Osteocyte (in vitro differentiated cells): ENCODE results near the gene FGF9. TPM values are rescaled to one million over a fixed set of nuclear protein-coding genes. Genes with fewer than 3 reads are reported as not detected.

Source experiments
- DNase-seq: peaks from one replicate; pipeline ENCODE4 v3.0.0; 2021; ENCODE audit warnings: mixed read lengths; ENCODE audit not compliant: unreplicated experiment; ENCODE audit errors: extremely low spot score
- H3K27ac Mint-ChIP-seq: one replicate; pipeline ENCODE4 v1.8.0; 2021; ENCODE audit warnings: mild to moderate bottlenecking, mixed read lengths; ENCODE audit not compliant: unreplicated experiment
- H3K27me3 Mint-ChIP-seq: one replicate; pipeline ENCODE4 v1.8.0; 2021; ENCODE audit warnings: mixed read lengths; ENCODE audit not compliant: unreplicated experiment
- H3K36me3 Mint-ChIP-seq: one replicate; pipeline ENCODE4 v1.8.0; 2021; ENCODE audit warnings: mixed read lengths; ENCODE audit not compliant: unreplicated experiment
- H3K4me1 Mint-ChIP-seq: one replicate; pipeline ENCODE4 v1.8.0; 2021; ENCODE audit warnings: mixed read lengths; ENCODE audit not compliant: unreplicated experiment
- H3K4me3 Mint-ChIP-seq: one replicate; pipeline ENCODE4 v1.8.0; 2021; ENCODE audit warnings: mild to moderate bottlenecking, moderate library complexity, mixed read lengths; ENCODE audit not compliant: unreplicated experiment
- H3K9me3 Mint-ChIP-seq: one replicate; pipeline ENCODE4 v1.8.0; 2021; ENCODE audit warnings: mixed read lengths; ENCODE audit not compliant: unreplicated experiment
- total RNA-seq: library from RNA; stranded (reverse); gene quantifications from 2 replicates; pipeline ENCODE4 v1.2.1, GENCODE V29; 2021
- TF ChIP-seq, protein P1 (sequence below): fragments of 200-600 bp; sonication (generic); IDR thresholded peaks from 2 replicates; pipeline ENCODE4 v1.5.0; 2021; ENCODE audit warnings: antibody characterized with exemption, mild to moderate bottlenecking, moderate library complexity

The FGF9 gene
- total RNA-seq, 1 donor from 2014 or later, result not detected

DNA sequence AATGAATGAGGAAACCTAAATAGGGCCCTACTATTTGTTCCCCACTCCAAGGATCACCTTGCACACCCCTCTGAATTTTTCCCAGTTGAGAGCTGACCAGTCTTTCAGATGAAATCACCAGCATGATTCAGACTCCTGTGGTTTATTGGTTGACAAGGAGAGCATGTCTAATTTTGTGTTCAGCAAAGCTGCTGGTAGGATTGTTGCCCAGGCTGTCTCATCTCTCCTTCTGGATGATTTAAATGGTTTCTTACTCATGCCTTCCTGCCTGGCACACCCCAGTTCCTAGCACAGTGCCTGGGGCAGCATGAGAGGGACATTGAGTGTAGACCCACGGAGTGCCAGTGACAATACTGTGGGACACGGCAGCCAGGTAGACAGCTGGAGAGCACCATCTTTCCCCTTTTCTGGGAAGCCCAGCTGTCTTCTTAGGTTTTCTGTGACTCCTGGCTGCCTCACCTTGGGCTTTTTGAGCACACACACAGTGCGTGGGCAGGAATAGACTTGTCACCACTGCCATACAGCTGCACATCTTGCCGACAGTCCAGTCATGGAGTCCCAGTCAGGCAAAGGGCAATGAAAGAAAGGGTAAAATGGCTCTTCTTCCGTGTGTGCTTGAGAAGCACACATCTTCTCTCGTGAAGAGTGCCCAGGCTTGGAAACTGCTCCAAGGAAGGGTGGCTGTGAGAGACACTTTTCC, 12.3 kb downstream of the FGF9 start:
- H3K4me3 Mint-ChIP-seq, result no peak overlapping the region
- TF ChIP-seq, protein P1, sequence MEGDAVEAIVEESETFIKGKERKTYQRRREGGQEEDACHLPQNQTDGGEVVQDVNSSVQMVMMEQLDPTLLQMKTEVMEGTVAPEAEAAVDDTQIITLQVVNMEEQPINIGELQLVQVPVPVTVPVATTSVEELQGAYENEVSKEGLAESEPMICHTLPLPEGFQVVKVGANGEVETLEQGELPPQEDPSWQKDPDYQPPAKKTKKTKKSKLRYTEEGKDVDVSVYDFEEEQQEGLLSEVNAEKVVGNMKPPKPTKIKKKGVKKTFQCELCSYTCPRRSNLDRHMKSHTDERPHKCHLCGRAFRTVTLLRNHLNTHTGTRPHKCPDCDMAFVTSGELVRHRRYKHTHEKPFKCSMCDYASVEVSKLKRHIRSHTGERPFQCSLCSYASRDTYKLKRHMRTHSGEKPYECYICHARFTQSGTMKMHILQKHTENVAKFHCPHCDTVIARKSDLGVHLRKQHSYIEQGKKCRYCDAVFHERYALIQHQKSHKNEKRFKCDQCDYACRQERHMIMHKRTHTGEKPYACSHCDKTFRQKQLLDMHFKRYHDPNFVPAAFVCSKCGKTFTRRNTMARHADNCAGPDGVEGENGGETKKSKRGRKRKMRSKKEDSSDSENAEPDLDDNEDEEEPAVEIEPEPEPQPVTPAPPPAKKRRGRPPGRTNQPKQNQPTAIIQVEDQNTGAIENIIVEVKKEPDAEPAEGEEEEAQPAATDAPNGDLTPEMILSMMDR, result no peak
- no peaks in the 10 kb centered on the region for H3K4me1 Mint-ChIP-seq
- DNase-seq, result no peak
- no peak overlapping the region for H3K27ac Mint-ChIP-seq
- no peaks in the 10 kb centered on the region for H3K9me3 Mint-ChIP-seq
- no peaks in the 10 kb centered on the region for H3K36me3 Mint-ChIP-seq
- H3K27me3 Mint-ChIP-seq, result peaks cover 40% of the 10 kb centered on the region

DNA sequence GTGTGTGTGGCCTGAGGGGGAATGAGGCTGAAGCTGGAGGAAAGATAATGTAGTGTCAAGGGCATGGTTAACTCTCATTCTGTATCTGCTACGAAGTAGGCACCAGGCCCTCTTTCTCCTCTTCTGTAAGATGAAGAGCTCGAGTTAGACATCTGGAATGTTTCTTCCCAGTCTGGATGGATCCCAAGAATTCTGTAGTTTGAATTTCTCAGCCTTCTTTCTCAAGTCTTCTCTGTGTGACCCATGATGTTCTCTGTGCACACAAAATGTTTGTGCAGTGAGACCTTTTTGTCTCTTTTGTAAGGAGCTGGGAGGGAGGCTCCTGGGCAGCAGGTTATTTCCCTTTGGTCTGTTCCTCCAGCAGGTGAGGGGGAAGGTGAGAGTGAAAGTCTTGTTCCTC, 13.7 kb downstream of the FGF9 start:
- H3K9me3 Mint-ChIP-seq, result no peaks in the 10 kb centered on the region
- no peaks in the 10 kb centered on the region for H3K4me1 Mint-ChIP-seq
- H3K27me3 Mint-ChIP-seq, result peaks cover 31% of the 10 kb centered on the region
- H3K4me3 Mint-ChIP-seq, result no peak overlapping the region
- H3K27ac Mint-ChIP-seq, result no peak overlapping the region
- TF ChIP-seq, protein P1, result no peak
- no peaks in the 10 kb centered on the region for H3K36me3 Mint-ChIP-seq
- DNase-seq, result no peak

DNA sequence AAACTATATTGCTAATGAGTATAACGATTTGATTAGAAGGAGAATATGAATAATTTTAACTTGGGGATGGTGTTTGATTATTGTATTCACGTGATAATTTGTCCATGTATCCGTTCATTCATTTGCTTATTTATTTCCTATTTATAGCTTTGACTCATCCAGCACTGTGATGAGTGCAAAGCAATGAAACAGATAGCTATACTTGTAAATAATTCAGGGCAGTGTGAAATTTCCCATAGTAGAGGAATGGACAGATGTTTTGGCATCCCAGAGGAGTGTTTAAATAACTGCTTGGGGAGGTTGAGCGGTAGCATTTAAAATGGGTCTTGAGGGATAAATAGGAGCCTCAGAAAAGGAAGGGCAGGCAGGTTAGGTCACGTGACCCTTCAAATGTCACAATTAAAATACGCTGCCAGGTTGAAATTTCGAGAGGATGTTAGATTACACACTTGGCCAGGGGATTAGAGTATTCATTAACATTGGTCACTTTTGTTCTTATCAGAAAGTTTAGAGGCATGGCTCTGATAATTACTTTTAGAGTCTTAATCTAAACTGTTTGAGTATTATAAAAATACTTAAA, 14.7 kb downstream of the FGF9 start:
- no peak overlapping the region for H3K27ac Mint-ChIP-seq
- H3K9me3 Mint-ChIP-seq, result no peaks in the 10 kb centered on the region
- TF ChIP-seq, protein P1, result no peak
- H3K27me3 Mint-ChIP-seq, result peaks cover 36% of the 10 kb centered on the region
- no peaks in the 10 kb centered on the region for H3K36me3 Mint-ChIP-seq
- H3K4me3 Mint-ChIP-seq, result no peak overlapping the region
- DNase-seq, result no peak
- no peaks in the 10 kb centered on the region for H3K4me1 Mint-ChIP-seq

DNA sequence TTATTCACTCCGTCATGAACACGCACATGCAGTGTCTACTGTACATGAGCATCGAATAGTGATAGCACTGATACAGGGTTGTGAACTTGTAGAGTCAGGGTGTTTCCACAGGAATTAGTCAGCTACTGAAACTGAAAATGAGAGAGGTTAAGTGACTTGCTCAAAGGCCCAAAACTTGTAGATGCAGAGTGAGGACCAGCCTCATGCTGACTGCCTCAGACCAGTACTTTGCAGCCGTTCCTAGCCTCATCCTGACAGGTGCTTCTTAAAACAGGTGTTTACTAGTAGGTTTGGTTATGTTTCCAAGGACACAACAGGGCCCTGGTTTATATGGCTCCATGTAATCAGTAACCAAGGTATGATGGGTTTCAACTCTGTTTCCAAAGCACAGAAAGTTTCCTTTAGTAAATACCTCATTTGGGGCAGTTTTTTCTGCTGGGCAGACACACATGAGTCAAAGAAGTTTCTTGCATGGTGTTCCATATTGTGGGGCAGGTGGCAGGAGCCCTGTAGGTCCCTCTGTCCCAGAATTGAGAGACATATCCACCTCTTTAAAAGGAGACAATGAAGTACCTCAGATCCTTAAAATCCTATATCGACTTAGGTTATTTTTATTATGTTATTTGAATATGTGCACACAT, 16.0 kb downstream of the FGF9 start:
- no peaks in the 10 kb centered on the region for H3K9me3 Mint-ChIP-seq
- DNase-seq, result no peak
- H3K36me3 Mint-ChIP-seq, result no peaks in the 10 kb centered on the region
- TF ChIP-seq, protein P1, result no peak
- H3K4me1 Mint-ChIP-seq, result no peaks in the 10 kb centered on the region
- H3K27ac Mint-ChIP-seq, result no peak overlapping the region
- no peak overlapping the region for H3K4me3 Mint-ChIP-seq
- H3K27me3 Mint-ChIP-seq, result peaks cover 26% of the 10 kb centered on the region

DNA sequence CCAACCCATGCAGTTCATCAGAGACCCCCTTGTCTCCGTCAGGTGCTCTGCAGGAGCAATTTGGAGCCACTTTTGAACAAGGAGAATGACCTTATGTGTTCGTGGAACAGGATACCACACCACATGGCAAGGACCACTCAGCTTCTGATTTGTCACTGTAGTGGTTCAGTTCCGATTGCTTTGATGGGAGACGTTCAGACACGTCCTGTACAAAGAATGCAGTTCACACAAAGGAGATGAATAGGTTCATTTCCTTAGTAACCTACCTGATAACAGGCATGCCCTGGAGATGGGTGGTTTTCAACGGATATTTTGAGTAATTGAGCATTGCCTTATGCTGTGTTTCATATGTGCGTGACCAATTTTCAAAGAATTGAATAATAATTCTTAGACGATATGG, 17.2 kb downstream of the FGF9 start:
- Mint-ChIP-seq H3K27ac (no peak overlapping the region), H3K27me3 (peaks cover 25% of the 10 kb centered on the region), H3K36me3 (no peaks in the 10 kb centered on the region), H3K9me3 (no peaks in the 10 kb centered on the region), H3K4me3 (no peak overlapping the region), H3K4me1 (no peaks in the 10 kb centered on the region)
- TF ChIP-seq, protein P1, result no peak
- DNase-seq, result no peak
